ENCODE results near the gene DDN. TPM values are rescaled to one million over a fixed set of nuclear protein-coding genes. Genes with fewer than 3 reads are reported as not detected.

DDN gene
- total and polyA plus RNA-seq, 2 donors (not counting 3 experiments of a cell fraction or from before 2014, with no cell fraction given) = 0.07 to 0.22 TPM

GRCh38 chr12:49008943-49009342, 9.8 kb upstream of the DDN start:
- ChIA-PET POLR2A (interaction anchor here (0.8 kb wide), 1 partner anchor 83 kb away, joined by 5 read pairs; no protein-coding TSS in a partner anchor), CTCF (interaction anchor here (1.3 kb wide), 1 partner anchor 12 kb away, joined by 6 read pairs; no protein-coding TSS in a partner anchor)
- DNase-seq (ENCODE audit: low read depth, low spot score) (no peak), FAIRE-seq (no peak)
- Histone ChIP-seq H2AFZ (ENCODE audit: low read depth, low read length) (no peak overlapping the region), H3K27me3 (ENCODE audit: control insufficient read depth in 2 of 2, insufficient read depth in 2 of 2, low read length in 2 of 2) (no peaks in the 10 kb centered on the region), H3K4me1 (ENCODE audit: control insufficient read depth, extremely low read depth, insufficient read depth, low read length) (no peaks in the 10 kb centered on the region), H4K20me1 (replicated peaks; ENCODE audit: control insufficient read depth, extremely low read depth, insufficient read depth, low read length) (no peaks in the 10 kb centered on the region), H3K4me2 (ENCODE audit: insufficient read depth, low read length) (no peak overlapping the region), H3K79me2 (ENCODE audit: control insufficient read depth, insufficient read depth, low read length) (no peaks in the 10 kb centered on the region), H3K4me3 (replicated peaks in 1 of 3; ENCODE audit: insufficient read depth in 1 of 3, low read depth in 1 of 3, low read length in 3 of 3) (no peak overlapping the region), H3K9me3 (replicated peaks; ENCODE audit: control insufficient read depth, insufficient read depth, low read length) (no peaks in the 10 kb centered on the region), H3K9me1 (replicated peaks; ENCODE audit: control insufficient read depth, extremely low read depth, insufficient read depth, low read length) (no peaks in the 10 kb centered on the region), H3K27ac (ENCODE audit: insufficient read depth, low read depth, low read length) (no peak overlapping the region), H3K36me3 (ENCODE audit: control insufficient read depth in 2 of 2, extremely low read depth in 1 of 2, insufficient read depth in 2 of 2, low read length in 2 of 2) (peaks cover 3 to 16% of the 10 kb centered on the region in 2 experiments), H3K9ac (replicated peaks; ENCODE audit: extremely low read depth, insufficient read depth, low read length) (no peak overlapping the region)
- intact Hi-C loops (cut with micrococcal nuclease) = no loop called here
- no TSS peak for BruUV-seq (replicated peaks)
- dilution Hi-C loops (cut with MboI; ENCODE audit: extremely low pct_ligation_motif_present, low sequenced_read_pairs) = no loop called here
- TF ChIP-seq, protein P1, sequence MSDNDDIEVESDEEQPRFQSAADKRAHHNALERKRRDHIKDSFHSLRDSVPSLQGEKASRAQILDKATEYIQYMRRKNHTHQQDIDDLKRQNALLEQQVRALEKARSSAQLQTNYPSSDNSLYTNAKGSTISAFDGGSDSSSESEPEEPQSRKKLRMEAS (IDR thresholded peaks at IDR 0.05; ENCODE audit: insufficient read depth, insufficient read length) = no peak
- TF ChIP-seq POLR2A (IDR thresholded peaks at IDR 0.05; ENCODE audit: low read depth, low read length) (no peak), EZH2 (IDR thresholded peaks at IDR 0.05; ENCODE audit: borderline replicate concordance, low read depth, low read length, severe bottlenecking) (no peak), GATA2 (IDR thresholded peaks at IDR 0.05; ENCODE audit: insufficient read depth, insufficient read length, low read depth, low read length) (no peak), CTCF (IDR thresholded peaks at IDR 0.05; ENCODE audit: extremely low read depth in 1 of 2, insufficient read depth in 1 of 2, low read depth in 1 of 2, low read length in 2 of 2) (no peak), JUN (IDR thresholded peaks at IDR 0.05; ENCODE audit: borderline replicate concordance, insufficient read depth, insufficient read length, low read depth) (no peak), FOS (IDR thresholded peaks at IDR 0.05; ENCODE audit: borderline replicate concordance, insufficient read depth, low read length) (no peak), MYC (IDR thresholded peaks at IDR 0.05; ENCODE audit: low read depth, low read length) (no peak), POLR2AphosphoS5 (IDR thresholded peaks at IDR 0.05; ENCODE audit: insufficient read depth, low read depth, low read length) (no peak)

Measured in endothelial cell of umbilical vein (primary cell).